Anterior cingulate cortex (tissue), 58 donors: Measurements from ENCODE around the gene S100A16.
"Not testable (repeated sequence)": the region's sequence is repeated elsewhere in the genome, so short reads cannot be mapped to it uniquely, and the experiment has no call there.

Experiments
- DNase-seq, 58 donors: peaks; one replicate each; lab custom pipeline; 2025; lab: John Stamatoyannopoulos, UW

S100A16 gene

DNA sequence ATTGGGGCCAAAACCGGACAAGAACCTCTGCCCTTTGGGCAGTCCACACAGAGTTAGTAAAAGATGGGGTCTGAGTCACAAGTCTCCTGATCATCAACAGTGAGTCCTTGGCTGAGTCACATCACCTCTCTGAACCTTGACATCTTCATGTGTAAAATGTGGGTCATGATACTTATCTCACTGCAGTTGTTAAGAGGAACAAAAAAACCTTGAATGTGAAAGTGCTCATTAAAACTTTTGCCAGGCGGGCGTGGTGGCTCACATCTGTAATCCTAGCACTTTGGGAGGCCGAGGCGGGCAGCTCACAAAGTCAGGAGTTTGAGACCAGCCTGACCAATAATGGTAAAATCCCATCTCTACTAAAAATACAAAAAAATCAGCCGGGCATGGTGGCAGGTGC, 15.7 kb downstream of the S100A16 start:
- DNase-seq: no peak

DNA sequence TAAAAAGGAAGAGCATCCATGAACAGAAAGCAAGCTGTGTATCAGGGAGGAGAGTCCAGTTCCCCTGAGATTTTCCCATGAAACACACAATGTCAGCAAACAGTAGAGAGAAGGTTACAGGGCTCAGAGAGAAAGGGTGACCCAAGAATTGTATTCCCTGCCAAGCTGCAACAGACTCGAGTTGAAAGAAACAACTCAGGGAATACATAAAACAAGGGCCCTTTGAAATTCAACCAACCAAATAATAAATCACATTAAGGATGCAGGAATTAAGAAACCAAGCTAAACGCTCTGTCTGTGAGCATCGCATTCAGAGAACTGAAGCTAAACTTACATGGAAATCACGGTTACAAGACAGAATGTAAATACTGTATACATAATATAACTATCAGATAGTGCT, 20.2 kb downstream of the S100A16 start:
- DNase-seq: peak in 4 of 58 donors; percentile 18 to 66 (median 39)

DNA sequence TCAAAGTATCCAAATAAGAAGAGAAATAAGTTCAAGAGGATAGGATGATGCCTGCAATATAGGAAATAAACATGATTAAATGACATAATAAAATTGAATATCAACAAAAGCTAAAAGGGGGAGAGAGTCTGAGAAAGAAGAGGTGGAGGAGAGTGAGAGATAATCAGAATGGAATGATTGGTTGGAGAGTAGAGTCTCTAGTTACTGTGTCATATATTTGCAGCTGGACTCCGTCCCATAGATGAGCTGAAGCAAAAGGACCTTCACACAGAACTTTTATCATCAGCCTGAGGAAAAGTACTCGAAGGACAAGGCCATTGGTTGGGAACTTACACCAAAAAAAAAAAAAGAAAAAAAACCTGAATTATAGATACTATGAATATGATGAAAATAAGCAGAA, 24.5 kb downstream of the S100A16 start:
- no peak for DNase-seq

- DNase-seq: not testable (repeated sequence)
Observed at GRCh38 chr1:153588033-153588432, 24.9 kb downstream of the S100A16 start.

DNA sequence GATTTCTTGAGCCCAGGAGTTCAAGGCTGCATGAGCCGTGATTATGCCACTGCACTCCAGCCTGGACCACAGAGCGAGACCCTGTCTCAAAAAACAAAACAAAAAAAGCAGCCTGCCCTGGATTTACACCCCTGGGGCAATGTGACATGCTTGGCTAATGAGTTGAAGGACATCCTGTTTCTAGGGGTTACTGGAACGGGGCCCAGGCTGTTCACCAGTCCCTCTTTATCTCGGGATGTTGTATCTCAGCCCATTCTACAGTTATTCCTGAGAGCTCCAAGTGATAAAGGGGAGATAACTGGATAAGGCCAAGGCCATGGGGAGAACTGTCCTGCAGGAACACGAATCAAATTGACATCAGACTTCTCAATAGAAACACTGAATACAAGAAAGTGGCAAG, 25.6 kb downstream of the S100A16 start:
- no peak for DNase-seq

DNA sequence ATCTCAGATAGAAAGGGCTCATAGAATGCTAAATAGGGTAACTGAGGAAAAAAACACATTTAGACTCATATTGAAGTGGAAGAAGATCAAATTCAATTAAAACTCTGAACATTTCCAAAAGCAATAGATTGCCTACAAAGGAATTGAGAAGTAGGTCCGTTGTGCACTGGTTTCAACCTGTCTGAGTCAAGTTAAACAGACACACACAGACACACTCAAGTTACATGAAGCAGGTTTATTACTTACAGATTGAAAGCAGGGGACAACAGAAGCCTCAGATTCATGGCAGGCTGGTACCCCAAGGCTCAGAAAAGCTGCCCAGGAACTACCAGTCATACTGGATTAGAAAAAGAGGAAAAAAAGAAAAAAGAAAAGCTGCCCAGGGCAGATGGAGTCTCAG, 26.6 kb downstream of the S100A16 start:
- DNase-seq: no peak

- no peak for DNase-seq
Observed at GRCh38 chr1:153585006-153585405, 27.9 kb downstream of the S100A16 start.

DNA sequence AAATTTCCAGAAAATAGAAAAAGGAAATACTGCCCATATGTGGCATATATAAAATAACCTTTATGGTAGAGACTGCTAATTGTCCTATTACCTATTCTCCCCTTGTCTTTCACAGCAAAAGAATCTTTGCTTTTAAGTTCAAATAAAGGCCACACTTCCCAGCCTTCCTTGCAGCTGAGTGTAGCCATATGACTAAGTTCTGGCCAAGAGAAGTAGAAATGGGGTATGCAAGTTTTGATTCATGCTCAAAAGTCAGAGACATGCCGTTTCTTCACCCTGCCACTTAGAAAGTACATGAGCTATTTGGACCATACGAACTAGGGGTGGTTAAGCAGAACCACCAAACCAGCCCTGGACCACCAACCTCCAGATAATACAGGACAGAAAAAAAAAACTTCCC, 29.0 kb downstream of the S100A16 start:
- no peak for DNase-seq

DNA sequence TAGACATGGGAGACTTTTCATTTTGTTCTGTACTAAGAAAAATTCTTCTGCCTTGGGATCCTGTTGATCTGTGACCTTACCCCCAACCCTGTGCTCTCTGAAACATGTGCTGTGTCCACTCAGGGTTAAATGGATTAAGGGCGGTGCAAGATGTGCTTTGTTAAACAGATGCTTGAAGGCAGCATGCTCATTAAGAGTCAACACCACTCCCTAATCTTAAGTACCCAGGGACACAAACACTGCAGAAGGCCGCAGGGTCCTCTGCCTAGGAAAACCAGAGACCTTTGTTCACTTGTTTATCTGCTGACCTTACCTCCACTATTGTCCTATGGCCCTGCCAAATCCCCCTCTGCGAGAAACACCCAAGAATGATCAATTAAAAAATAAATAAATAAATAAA, 29.4 kb downstream of the S100A16 start:
- not testable (repeated sequence) for DNase-seq

DNA sequence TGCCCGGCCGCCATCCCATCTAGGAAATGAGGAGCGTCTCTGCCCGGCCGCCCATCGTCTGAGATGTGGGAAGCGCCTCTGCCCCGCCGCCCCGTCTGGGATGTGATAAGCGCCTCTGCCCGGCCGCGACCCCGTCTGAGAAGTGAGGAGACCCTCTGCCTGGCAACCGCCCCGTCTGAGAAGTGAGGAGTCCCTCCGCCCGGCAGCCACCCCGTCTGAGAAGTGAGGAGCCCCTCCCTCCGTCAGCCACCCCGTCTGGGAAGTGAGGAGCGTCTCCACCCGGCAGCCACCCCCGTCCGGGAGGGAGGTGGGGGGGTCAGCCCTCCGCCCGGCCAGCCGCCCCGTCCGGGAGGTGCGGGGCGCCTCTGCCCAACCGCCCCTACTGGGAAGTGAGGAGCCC, 30.1 kb downstream of the S100A16 start:
- DNase-seq: not testable (repeated sequence)

DNA sequence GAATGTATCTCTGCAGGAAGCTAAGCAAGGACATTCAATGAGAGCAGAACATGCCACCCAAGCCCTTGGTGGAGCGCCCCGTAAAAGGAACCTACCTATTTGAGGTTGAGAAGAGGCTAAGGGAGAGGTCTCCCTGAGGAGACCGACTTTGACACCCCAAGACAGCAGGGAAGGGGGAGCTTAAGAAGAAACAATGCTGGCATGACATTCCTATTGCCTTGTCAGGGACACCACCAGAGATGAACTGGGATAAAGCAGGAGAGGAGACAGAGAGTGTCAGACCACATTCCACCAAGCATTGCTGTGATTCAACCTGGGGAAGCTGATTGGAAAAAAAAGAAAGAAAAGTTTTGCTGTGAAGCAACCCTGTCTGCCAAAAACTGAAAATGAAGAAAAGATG, 34.0 kb downstream of the S100A16 start:
- DNase-seq: no peak

DNA sequence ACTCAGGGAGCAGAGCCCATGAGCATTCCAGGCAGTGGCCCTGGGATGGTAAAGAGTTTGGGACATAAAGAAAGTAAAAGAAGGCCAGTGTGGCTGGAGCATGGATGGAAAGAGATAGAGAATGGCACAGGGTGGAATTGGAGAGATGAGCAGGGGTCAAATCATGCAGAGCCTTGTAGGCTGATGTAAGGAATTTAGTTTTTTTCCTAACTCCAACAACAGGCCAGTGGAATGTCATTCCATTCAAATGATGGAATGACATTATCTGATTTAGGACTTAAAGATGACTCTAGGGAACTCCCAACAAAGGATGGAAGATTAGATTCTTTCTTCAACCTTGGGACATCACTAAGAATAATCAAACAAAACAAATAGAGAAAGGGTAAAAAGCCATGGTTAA, 34.4 kb downstream of the S100A16 start:
- DNase-seq: no peak

DNA sequence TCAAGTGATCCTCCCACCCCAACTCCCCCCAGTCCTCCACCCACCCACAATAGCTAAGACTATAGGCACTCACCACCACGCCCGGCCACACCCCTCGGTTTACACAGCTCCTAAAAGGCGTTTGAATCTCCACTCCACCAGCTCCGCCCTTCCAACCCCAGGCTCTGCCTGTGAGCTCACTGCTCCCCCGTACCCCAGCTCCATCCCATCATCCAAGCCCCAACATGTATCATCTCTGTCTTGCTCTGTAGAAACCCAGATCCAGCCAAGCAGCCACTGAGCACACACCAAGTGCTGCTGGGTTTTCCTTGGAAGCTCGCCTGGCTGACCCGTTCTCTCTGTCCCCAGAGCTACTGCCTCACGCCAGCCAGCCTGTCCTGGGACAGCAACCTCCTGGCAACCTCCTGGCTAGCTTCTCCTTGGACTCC, 35.3 kb downstream of the S100A16 start:
- DNase-seq: peak in 30 of 58 donors; percentile 3 to 70 (median 28)

DNA sequence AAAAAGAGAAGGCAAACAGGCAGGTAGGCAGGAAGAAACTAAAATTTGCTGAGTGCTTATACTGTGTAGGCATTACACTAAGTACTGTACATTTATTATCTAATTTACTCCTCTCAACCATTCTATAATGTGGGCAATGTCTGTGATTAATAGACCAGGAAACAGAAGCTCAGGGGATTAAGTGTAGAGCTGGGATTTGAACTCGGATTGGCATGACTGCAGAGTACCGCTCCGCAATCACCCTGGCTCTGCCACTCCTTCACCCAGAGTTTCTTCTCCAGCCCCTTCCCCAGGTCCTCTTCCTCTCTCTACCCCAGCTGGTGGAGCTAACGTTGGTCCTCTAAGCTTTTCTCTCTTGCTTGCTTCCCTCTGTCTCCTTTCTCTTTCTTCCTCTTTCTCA, 35.8 kb downstream of the S100A16 start:
- DNase-seq: no peak

GRCh38 chr1:153575497-153575896, 37.4 kb downstream of the S100A16 start:
- not testable (repeated sequence) for DNase-seq

DNA sequence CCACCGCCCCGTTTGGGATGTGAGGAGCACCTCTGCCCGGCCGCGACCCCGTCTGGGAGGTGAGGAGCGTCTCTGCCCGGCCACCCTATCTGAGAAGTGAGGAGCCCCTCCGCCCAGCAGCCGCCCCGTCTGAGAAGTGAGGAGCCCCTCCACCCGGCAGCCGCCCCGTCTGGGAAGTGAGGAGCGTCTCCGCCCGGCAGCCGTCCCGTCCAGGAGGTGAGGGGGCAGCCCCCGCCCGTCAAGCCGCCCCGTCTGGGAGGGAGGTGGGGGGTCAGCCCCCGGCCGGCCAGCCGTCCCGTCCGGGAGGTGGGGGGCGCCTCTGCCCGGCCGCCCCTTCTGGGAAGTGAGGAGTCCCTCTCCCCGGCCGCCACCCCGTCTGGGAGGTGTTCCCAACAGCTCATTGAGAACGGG, 37.9 kb downstream of the S100A16 start:
- DNase-seq: not testable (repeated sequence)

DNA sequence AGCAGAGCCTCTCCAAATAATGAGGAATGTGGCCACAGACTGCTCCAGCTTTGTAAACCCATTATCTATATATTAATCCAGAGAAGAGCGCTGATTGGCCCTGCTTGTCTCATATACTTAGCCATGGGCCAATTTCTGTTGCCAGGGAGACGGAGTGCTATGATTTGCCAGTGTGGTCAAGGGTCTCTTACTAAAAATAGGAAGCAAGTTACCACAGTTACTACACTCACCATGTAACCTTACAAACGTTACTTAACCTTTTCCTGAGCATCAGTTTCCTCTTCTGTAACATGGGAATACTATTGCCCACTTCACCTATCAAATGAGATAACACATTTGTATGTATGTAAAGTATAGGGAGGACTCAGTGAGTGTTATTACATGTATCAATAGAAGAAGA, 39.6 kb downstream of the S100A16 start:
- no peak for DNase-seq

DNA sequence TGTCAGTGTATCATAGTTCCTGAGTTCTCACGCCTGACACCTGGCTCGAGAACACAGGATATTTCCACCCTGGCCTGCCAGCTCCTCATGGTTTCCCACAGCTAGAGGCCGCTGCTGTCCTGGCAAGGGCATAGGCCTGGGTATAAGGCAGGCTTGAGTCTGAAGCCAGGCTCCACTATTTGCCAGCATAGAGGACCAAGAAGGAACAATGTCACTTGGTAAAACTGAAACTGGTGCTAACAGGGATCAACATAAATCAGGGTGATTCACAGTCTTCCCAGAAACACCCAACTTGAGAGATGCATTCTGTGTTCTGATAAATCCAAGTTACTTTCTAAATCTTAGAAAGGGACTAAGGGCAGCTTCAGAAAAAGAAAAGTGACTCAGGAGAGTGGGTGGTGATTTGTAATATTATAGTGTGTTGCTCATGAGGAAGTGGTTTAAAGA, 40.3 kb downstream of the S100A16 start:
- peak in 56 of 58 donors; percentile 11 to 87 (median 64) for DNase-seq

- peak in 5 of 58 donors; percentile 2 to 44 (median 8) for DNase-seq
Observed at GRCh38 chr1:153571706-153572105, 41.2 kb downstream of the S100A16 start.

DNA sequence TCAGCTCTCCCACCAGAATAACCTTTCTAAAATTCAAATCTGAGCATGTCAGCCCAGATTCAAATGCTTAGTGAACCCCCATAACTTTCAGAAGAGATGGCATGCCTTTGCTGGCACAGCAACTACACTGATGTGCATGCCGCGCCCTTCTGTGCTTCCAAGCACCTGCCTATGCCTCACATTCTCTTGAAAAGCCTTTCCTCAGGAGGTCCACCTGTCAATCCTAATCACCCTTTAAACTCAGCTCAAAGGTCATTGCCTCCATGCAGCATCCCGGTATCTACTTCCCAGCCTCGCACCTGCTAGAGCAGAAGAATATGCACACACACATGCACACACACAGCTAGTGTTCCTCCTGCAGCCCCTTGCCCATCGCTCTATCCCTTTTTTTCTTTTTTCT, 42.1 kb downstream of the S100A16 start:
- DNase-seq: no peak

- DNase-seq: no peak
Observed at GRCh38 chr1:153569465-153569864, 43.5 kb downstream of the S100A16 start.

DNA sequence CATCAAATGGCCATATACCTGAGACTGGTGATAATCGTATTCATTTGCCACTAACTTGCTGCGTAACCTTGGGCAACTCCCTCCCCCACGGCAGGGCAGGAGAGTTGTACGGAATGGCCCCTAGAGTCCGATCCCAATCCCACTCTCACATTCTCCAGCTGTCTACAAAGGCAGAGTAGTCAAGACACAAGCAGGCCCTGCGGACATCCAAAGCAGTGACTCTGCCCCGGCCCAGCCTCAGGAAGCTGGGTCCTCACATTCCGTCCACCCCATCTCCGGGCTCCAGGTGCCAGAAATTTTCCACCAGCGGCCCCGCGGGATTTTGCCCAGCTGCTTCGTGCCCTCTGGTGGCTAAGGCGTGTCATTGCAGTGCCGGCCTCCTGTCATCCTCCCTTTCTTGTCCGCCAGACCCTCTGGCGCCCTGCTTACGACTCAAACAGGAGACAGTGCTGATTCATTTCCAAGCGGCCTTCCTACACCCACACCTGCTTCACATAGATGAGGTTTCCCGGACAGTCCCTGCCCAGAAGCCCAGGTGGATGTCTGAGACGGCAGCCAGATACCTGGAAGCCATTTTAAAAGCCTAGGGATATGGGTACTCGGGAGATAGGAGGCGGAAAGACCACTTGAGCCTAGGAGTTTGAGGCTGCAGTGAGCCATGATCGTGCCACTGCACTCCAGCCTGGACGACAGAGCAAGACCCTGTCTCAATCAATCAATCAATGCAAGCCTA, 44.4 kb downstream of the S100A16 start:
- peak in 56 of 58 donors; percentile 22 to 86 (median 70) for DNase-seq
